ENCODE data around the gene C10orf67.

DNA sequence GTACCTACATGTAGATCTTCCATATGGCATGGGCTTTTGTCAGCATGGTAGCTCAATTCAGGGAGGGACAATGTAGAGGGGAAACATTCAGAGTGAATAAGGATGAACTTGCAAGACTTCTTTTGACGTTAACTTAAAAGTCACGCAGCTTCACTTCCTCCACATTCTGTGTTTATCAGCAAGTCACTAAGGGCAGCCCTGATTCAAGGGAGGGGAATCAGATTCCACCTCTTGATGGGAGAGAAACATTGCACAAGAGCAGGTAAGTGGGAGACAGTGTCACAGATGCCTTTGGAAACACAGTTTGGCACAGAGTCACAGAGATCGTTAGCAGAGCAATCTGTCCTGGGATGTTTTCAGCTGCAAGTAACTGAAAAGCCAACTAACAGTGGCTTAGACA, 26.2 kb downstream of the C10orf67 start:
- TF ChIP-seq, protein P1, sequence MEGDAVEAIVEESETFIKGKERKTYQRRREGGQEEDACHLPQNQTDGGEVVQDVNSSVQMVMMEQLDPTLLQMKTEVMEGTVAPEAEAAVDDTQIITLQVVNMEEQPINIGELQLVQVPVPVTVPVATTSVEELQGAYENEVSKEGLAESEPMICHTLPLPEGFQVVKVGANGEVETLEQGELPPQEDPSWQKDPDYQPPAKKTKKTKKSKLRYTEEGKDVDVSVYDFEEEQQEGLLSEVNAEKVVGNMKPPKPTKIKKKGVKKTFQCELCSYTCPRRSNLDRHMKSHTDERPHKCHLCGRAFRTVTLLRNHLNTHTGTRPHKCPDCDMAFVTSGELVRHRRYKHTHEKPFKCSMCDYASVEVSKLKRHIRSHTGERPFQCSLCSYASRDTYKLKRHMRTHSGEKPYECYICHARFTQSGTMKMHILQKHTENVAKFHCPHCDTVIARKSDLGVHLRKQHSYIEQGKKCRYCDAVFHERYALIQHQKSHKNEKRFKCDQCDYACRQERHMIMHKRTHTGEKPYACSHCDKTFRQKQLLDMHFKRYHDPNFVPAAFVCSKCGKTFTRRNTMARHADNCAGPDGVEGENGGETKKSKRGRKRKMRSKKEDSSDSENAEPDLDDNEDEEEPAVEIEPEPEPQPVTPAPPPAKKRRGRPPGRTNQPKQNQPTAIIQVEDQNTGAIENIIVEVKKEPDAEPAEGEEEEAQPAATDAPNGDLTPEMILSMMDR (IDR thresholded peaks at IDR 0.05) = no peak
- no peak for TF ChIP-seq POLR2A (IDR thresholded peaks at IDR 0.05)
